Hepatocyte (in vitro differentiated cells): ENCODE measurements around the gene LCORL. TPM values are rescaled to one million over a fixed set of nuclear protein-coding genes. Genes with fewer than 3 reads are reported as not detected.
A peak's percentile ranks its signal among the peaks of the same experiment; 100 is the strongest.

ENCODE experiments used
- DNase-seq: peaks from one replicate; pipeline ENCODE4 v3.0.0-alpha.2; 2016; ENCODE audit warnings: low spot score
- H2AFZ ChIP-seq: fragments of 200-600 bp; sonication (generic); 2 replicates; pipeline ENCODE4 v1.6.0; 2016; ENCODE audit warnings: antibody characterized with exemption, mild to moderate bottlenecking
- H3K27ac ChIP-seq: fragments of 200-600 bp; sonication (generic); 2 replicates; pipeline ENCODE4 v1.5.1; 2016; ENCODE audit warnings: mild to moderate bottlenecking
- H3K27me3 ChIP-seq: fragments of 200-600 bp; sonication (generic); 2 replicates; pipeline ENCODE4 v1.6.1; 2016
- H3K36me3 ChIP-seq: fragments of 200-600 bp; sonication (generic); replicated peaks from 2 replicates; pipeline ENCODE4 v1.5.1; 2016; ENCODE audit warnings: low read depth; ENCODE audit not compliant: insufficient read depth
- H3K4me1 ChIP-seq: fragments of 200-600 bp; sonication (generic); 2 replicates; pipeline ENCODE4 v1.5.1; 2016; ENCODE audit warnings: mild to moderate bottlenecking, moderate library complexity; ENCODE audit not compliant: insufficient read depth
- H3K4me2 ChIP-seq: fragments of 200-600 bp; sonication (generic); 2 replicates; pipeline ENCODE4 v1.6.0; 2016
- H3K4me3 ChIP-seq: fragments of 200-600 bp; sonication (generic); 2 replicates; pipeline ENCODE4 v1.5.1; 2016; ENCODE audit warnings: mild to moderate bottlenecking
- H3K79me2 ChIP-seq: fragments of 200-600 bp; sonication (generic); 2 replicates; pipeline ENCODE4 v1.6.0; 2017; ENCODE audit warnings: mild to moderate bottlenecking
- H3K9me2 ChIP-seq: fragments of 200-600 bp; sonication (generic); replicated peaks from 2 replicates; pipeline ENCODE4 v1.6.0; 2017; ENCODE audit warnings: mild to moderate bottlenecking; ENCODE audit not compliant: insufficient read depth
- H3K9me3 ChIP-seq: fragments of 200-600 bp; sonication (generic); 2 replicates; pipeline ENCODE4 v1.5.1; 2016; ENCODE audit warnings: low read depth, mild to moderate bottlenecking
- H4K20me1 ChIP-seq: fragments of 200-600 bp; sonication (generic); 2 replicates; pipeline ENCODE4 v1.6.0; 2016; ENCODE audit warnings: mild to moderate bottlenecking; ENCODE audit not compliant: insufficient read depth, poor library complexity, severe bottlenecking
- EZH2 ChIP-seq: fragments of 200-600 bp; sonication (generic); IDR thresholded peaks from 2 replicates; pipeline ENCODE4 v1.6.1; 2016; ENCODE audit warnings: antibody characterized with exemption, mild to moderate bottlenecking, borderline replicate concordance
- EZH2phosphoT487 ChIP-seq: fragments of 200-600 bp; sonication (generic); IDR thresholded peaks from one replicate; pipeline ENCODE4 v1.6.1; 2018; ENCODE audit warnings: antibody characterized with exemption, mild to moderate bottlenecking, low read depth, moderate library complexity; ENCODE audit not compliant: unreplicated experiment, severe bottlenecking
- WGBS: methylation state at CpG from one replicate; pipeline ENCODE4 v1.1.6; 2016; ENCODE audit warnings: low lambda C conversion rate; ENCODE audit errors: missing lambda C conversion rate; 5-methylcytosine and 5-hydroxymethylcytosine counted together
- polyA plus RNA-seq: library from polyadenylated mRNA; unstranded; fragments of >200 nt; fragmentation: Nextera tagmentation; extraction: Ambion mirVana; gene quantifications from 2 replicates; pipeline ENCODE4 v1.2.1, GENCODE V29; 2016
- total RNA-seq: library from RNA; depleted of rRNA; stranded (reverse); fragments of >200 nt; gene quantifications from 2 replicates; pipeline ENCODE4 v1.2.3, GENCODE V29; 2014
- TF ChIP-seq, protein P1 (sequence below): fragments of 200-600 bp; sonication (generic); IDR thresholded peaks from 2 replicates; pipeline ENCODE4 v1.5.1; 2016; ENCODE audit warnings: antibody characterized with exemption, mild to moderate bottlenecking; ENCODE audit not compliant: poor library complexity

Gene LCORL
- total and polyA plus RNA-seq, 2 experiments from 2014 or later = 9.4 to 19.6 TPM

DNA sequence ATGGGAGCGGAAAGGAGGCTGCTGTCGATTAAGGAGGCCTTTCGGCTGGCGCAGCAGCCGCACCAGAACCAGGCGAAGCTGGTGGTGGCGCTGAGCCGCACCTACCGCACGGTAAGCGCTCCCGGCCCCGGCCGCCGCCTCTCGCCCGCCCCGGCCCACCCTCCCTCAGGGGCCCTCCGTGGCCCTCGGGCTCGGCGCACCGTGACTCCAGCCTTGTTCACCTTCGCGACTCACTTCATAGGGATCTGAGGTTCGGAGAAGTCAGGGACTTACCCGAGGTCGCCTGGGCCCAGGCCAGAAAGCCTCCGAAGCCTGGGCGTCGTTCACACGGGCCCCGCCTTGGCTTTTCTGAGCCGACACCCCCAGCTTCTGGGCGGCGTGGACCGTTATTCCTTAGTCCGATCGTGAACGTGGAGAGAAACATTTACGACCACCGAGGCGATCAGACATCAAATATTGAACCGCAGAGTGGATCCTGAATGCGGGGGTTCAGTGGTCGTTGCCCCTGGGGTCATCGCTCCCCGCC lies 210.4 kb downstream of the LCORL start:
- WGBS = 1% methylated on average over 25 of the region's 48 CpGs
- H3K9me3 ChIP-seq = no peaks in the 10 kb centered on the region
- H3K27me3 ChIP-seq = no peaks in the 10 kb centered on the region
- DNase-seq = no peak
- no peak overlapping the region for H3K27ac ChIP-seq
- H2AFZ ChIP-seq = peak overlapping the region; percentile 70
- no peaks in the 10 kb centered on the region for H3K36me3 ChIP-seq
- peaks cover 78% of the 10 kb centered on the region for H3K79me2 ChIP-seq
- no peak for TF ChIP-seq EZH2
- no peak for TF ChIP-seq EZH2phosphoT487
- TF ChIP-seq, protein P1, sequence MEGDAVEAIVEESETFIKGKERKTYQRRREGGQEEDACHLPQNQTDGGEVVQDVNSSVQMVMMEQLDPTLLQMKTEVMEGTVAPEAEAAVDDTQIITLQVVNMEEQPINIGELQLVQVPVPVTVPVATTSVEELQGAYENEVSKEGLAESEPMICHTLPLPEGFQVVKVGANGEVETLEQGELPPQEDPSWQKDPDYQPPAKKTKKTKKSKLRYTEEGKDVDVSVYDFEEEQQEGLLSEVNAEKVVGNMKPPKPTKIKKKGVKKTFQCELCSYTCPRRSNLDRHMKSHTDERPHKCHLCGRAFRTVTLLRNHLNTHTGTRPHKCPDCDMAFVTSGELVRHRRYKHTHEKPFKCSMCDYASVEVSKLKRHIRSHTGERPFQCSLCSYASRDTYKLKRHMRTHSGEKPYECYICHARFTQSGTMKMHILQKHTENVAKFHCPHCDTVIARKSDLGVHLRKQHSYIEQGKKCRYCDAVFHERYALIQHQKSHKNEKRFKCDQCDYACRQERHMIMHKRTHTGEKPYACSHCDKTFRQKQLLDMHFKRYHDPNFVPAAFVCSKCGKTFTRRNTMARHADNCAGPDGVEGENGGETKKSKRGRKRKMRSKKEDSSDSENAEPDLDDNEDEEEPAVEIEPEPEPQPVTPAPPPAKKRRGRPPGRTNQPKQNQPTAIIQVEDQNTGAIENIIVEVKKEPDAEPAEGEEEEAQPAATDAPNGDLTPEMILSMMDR = no peak
- H3K4me3 ChIP-seq = peak overlapping the region; percentile 26
- H4K20me1 ChIP-seq = peaks cover 38% of the 10 kb centered on the region
- H3K9me2 ChIP-seq = no peaks in the 10 kb centered on the region
- peak overlapping the region; percentile 73 for H3K4me2 ChIP-seq
- H3K4me1 ChIP-seq = peaks cover 20% of the 10 kb centered on the region

GRCh38 chr4:17810260-17811077 lies 211.1 kb downstream of the LCORL start, which contains the start of the genes DCAF16 and NCAPG:
TSS of gene DCAF16 (minus strand) at chr4:17810757. CDS start at chr4:17804141, 6,616 bp downstream.
TSS of gene NCAPG (plus strand) at chr4:17810979. CDS start at chr4:17811078, 99 bp downstream.
- H4K20me1 ChIP-seq = peaks cover 40% of the 10 kb centered on the region
- peak within 1 kb of the TSS; percentile 96 for H3K27ac ChIP-seq
- under 1% methylated on average over 68 of the region's 69 CpGs for WGBS
- H3K4me1 ChIP-seq = peaks cover 20% of the 10 kb centered on the region
- H3K36me3 ChIP-seq = no peaks in the 10 kb centered on the region
- H3K9me3 ChIP-seq = no peaks in the 10 kb centered on the region
- DNase-seq = peak; percentile 100
- peaks cover 85% of the 10 kb centered on the region for H3K79me2 ChIP-seq
- peak within 1 kb of the TSS; percentile 70 for H2AFZ ChIP-seq
- TF ChIP-seq EZH2phosphoT487 (no peak), EZH2 (no peak)
- TF ChIP-seq, protein P1 = no peak
- H3K27me3 ChIP-seq = no peaks in the 10 kb centered on the region
- H3K4me2 ChIP-seq = peak within 1 kb of the TSS; percentile 87
- no peaks in the 10 kb centered on the region for H3K9me2 ChIP-seq
- peak within 1 kb of the TSS; percentile 40 for H3K4me3 ChIP-seq

DNA sequence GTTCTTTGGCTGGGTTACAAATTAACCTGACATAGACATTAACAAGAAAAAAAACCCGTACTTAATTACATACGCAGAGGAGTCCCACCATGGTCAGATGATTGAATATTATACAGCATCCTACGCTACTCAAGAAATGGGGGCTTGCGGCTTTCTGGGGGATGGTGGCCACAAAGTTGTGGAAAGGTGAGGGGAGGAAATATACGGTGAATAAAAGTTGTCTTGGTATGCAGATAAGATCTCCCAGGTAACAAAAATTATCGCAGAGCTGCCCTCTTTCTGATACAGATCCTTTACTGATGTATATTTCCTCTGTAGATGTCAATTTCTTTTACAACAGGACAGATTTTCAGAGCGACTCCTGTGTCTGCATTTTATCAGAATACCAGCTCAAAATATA lies 211.9 kb downstream of the LCORL start:
- Histone ChIP-seq H3K4me2 (peak overlapping the region; percentile 87), H3K27me3 (no peaks in the 10 kb centered on the region), H3K4me3 (peak overlapping the region; percentile 40), H3K79me2 (peaks cover 90% of the 10 kb centered on the region), H3K27ac (peak overlapping the region; percentile 96), H3K9me2 (no peaks in the 10 kb centered on the region), H3K9me3 (no peaks in the 10 kb centered on the region), H3K4me1 (peaks cover 20% of the 10 kb centered on the region), H2AFZ (peak overlapping the region; percentile 48), H3K36me3 (no peaks in the 10 kb centered on the region), H4K20me1 (peaks cover 45% of the 10 kb centered on the region)
- DNase-seq = no peak
- TF ChIP-seq EZH2 (no peak), EZH2phosphoT487 (no peak)
- TF ChIP-seq, protein P1 = no peak
- WGBS = 6% methylated on average over 7 of the region's 7 CpGs
